Liver (tissue), 9 donors: ENCODE data around the gene IL11. TPM values are rescaled to one million over a fixed set of nuclear protein-coding genes. Genes with fewer than 3 reads are reported as not detected.

Source experiments
- DNase-seq: peaks from one replicate; pipeline ENCODE4 v3.0.0-alpha.2; 2017; ENCODE audit warnings: low spot score
- H3K27ac ChIP-seq, 2 donors: one replicate each; pipeline ENCODE4 v1.7.0; 2013; ENCODE audit warnings: inconsistent platforms in 2 of 2, low read length in 2 of 2, control low read depth in 1 of 2, low read depth in 1 of 2, mild to moderate bottlenecking in 1 of 2
- H3K27me3 ChIP-seq, 4 donors: one replicate each; pipeline versions ENCODE4 v1.6.1 to v1.7.0; 2013; ENCODE audit warnings: low read length in 3 of 4, inconsistent platforms in 1 of 4, mild to moderate bottlenecking in 1 of 4, moderate library complexity in 1 of 4; ENCODE audit not compliant: control insufficient read depth in 4 of 4, insufficient read depth in 4 of 4
- H3K36me3 ChIP-seq, 4 donors: one replicate each; pipeline versions ENCODE4 v1.6.1 to v1.7.0; 2013; ENCODE audit warnings: low read length in 3 of 4, mild to moderate bottlenecking in 3 of 4, low read depth in 1 of 4, moderate library complexity in 1 of 4; ENCODE audit not compliant: control insufficient read depth in 4 of 4, insufficient read depth in 3 of 4
- H3K4me1 ChIP-seq, 4 donors: one replicate each; pipeline versions ENCODE4 v1.6.1 to v1.7.0; 2013; ENCODE audit warnings: low read length in 3 of 4, mild to moderate bottlenecking in 3 of 4, moderate library complexity in 1 of 4; ENCODE audit not compliant: control insufficient read depth in 4 of 4, insufficient read depth in 4 of 4
- H3K4me3 ChIP-seq, 3 donors: one replicate each; pipeline versions ENCODE4 v1.6.1 to v1.7.0; 2013; ENCODE audit warnings: low read length in 3 of 3, control low read depth in 1 of 3, low read depth in 1 of 3, mild to moderate bottlenecking in 1 of 3
- H3K9ac ChIP-seq, 2 donors: one replicate each; pipeline ENCODE4 v1.7.0; 2013; ENCODE audit warnings: low read length in 2 of 2, mild to moderate bottlenecking in 2 of 2, moderate library complexity in 2 of 2, control low read depth in 1 of 2, low read depth in 1 of 2
- H3K9me3 ChIP-seq, 4 donors: one replicate each; pipeline versions ENCODE4 v1.6.1 to v1.7.0; 2013; ENCODE audit warnings: low read length in 3 of 4; ENCODE audit not compliant: control insufficient read depth in 4 of 4
- FOXA1 ChIP-seq: IDR thresholded peaks from 2 replicates; pipeline ENCODE4 v1.6.1; 2016; ENCODE audit warnings: antibody characterized with exemption
- HNF4A ChIP-seq, 2 donors: conservative IDR thresholded peaks; 2 replicates each; pipeline ENCODE4 v1.6.1; 2016; ENCODE audit warnings: antibody characterized with exemption in 2 of 2, mild to moderate bottlenecking in 2 of 2
- NR2F2 ChIP-seq: IDR thresholded peaks from 2 replicates; pipeline ENCODE4 v1.6.1; 2016; ENCODE audit warnings: antibody characterized with exemption
- RAD21 ChIP-seq, 2 donors: IDR thresholded peaks; 2 replicates each; pipeline ENCODE4 v1.6.1; 2016; ENCODE audit warnings: antibody characterized with exemption in 2 of 2, mild to moderate bottlenecking in 2 of 2
- REST ChIP-seq: IDR thresholded peaks from 2 replicates; pipeline ENCODE4 v1.6.1; 2016; ENCODE audit warnings: antibody characterized with exemption, mild to moderate bottlenecking
- SP1 ChIP-seq: IDR thresholded peaks from 2 replicates; pipeline ENCODE4 v1.6.1; 2018; ENCODE audit warnings: antibody characterized with exemption, mild to moderate bottlenecking
- TAF1 ChIP-seq: conservative IDR thresholded peaks from 2 replicates; pipeline ENCODE4 v1.6.1; 2016; ENCODE audit warnings: antibody characterized with exemption, mild to moderate bottlenecking
- YY1 ChIP-seq: IDR thresholded peaks from 2 replicates; pipeline ENCODE4 v1.6.1; 2016; ENCODE audit warnings: antibody characterized with exemption, mild to moderate bottlenecking
- WGBS: extraction: QIAGEN DNeasy Blood & Tissue Kit; methylation state at CpG from one replicate; pipeline ENCODE4 v1.1.7; 2013; 5-methylcytosine and 5-hydroxymethylcytosine counted together
- polyA plus RNA-seq, 2 donors: library from polyadenylated mRNA; stranded (reverse) in 1 of 2; unstranded in 1 of 2; fragments of 200-250 nt in 1 of 2; fragments of >200 nt in 1 of 2; fragmentation: Nextera tagmentation in 1 of 2; extraction: Ambion mirVana in 1 of 2; gene quantifications; one replicate each; pipeline versions ENCODE4 v1.2.1 to v1.2.3, GENCODE V29; 2013 to 2015
- total RNA-seq, 2 donors: library from RNA; depleted of rRNA; stranded (reverse); fragments of >200 nt; gene quantifications; one replicate each; pipeline ENCODE4 v1.2.3, GENCODE V29; 2014
- TF ChIP-seq, protein P1 (sequence below): IDR thresholded peaks from 2 replicates; pipeline ENCODE4 v1.6.1; 2016; ENCODE audit warnings: antibody characterized with exemption
- donor health status: healthy.
- donor health status: healthy.
- donor health status: healthy.
- donor health status: healthy.
- donor health status: healthy.

Gene IL11
- total and polyA plus RNA-seq, 4 donors, result not detected

GRCh38 chr19:55344444-55344843 lies 25.8 kb downstream of the IL11 start:
- Histone ChIP-seq H3K27me3 (no peaks in the 10 kb centered on the region), H3K4me1 (peaks cover 8 to 12% (median 10%) of the 10 kb centered on the region in 4 donors), H3K9ac (no peak overlapping the region), H3K4me3 (no peak overlapping the region), H3K27ac (no peak overlapping the region), H3K9me3 (no peaks in the 10 kb centered on the region), H3K36me3 (peaks cover 0 to 10% (median 1%) of the 10 kb centered on the region in 4 donors)
- WGBS, result 88% methylated on average over 9 of the region's 9 CpGs
- DNase-seq, result no peak
- TF ChIP-seq, protein P1, sequence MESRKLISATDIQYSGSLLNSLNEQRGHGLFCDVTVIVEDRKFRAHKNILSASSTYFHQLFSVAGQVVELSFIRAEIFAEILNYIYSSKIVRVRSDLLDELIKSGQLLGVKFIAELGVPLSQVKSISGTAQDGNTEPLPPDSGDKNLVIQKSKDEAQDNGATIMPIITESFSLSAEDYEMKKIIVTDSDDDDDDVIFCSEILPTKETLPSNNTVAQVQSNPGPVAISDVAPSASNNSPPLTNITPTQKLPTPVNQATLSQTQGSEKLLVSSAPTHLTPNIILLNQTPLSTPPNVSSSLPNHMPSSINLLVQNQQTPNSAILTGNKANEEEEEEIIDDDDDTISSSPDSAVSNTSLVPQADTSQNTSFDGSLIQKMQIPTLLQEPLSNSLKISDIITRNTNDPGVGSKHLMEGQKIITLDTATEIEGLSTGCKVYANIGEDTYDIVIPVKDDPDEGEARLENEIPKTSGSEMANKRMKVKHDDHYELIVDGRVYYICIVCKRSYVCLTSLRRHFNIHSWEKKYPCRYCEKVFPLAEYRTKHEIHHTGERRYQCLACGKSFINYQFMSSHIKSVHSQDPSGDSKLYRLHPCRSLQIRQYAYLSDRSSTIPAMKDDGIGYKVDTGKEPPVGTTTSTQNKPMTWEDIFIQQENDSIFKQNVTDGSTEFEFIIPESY, result no peak
- TF ChIP-seq NR2F2 (no peak), YY1 (no peak), FOXA1 (no peak), HNF4A (conservative IDR thresholded peaks at IDR 0.05) (no peak)

- Histone ChIP-seq H3K36me3 (peaks cover 0 to 10% (median 1%) of the 10 kb centered on the region in 4 donors), H3K27me3 (no peaks in the 10 kb centered on the region), H3K27ac (no peak overlapping the region), H3K9me3 (no peaks in the 10 kb centered on the region), H3K4me3 (no peak overlapping the region), H3K9ac (no peak overlapping the region), H3K4me1 (peaks cover 8 to 18% (median 11%) of the 10 kb centered on the region in 4 donors)
- WGBS, result 94% methylated on average over 50 of the region's 50 CpGs
- TF ChIP-seq RAD21 (IDR thresholded peaks at IDR 0.05) (no peak), REST (no peak), HNF4A (conservative IDR thresholded peaks at IDR 0.05) (no peak), SP1 (no peak), TAF1 (no peak)
- no peak for DNase-seq
Observed at GRCh38 chr19:55341595-55342531, 28.4 kb downstream of the IL11 start.

GRCh38 chr19:55341171-55341588 lies 29.1 kb downstream of the IL11 start:
- Histone ChIP-seq H3K4me1 (peaks cover 8 to 18% (median 11%) of the 10 kb centered on the region in 4 donors), H3K27ac (no peak overlapping the region), H3K4me3 (peak overlapping the region in 1 of 3 donors; percentile 74), H3K36me3 (peaks cover 0 to 8% (median 1%) of the 10 kb centered on the region in 4 donors), H3K9me3 (no peaks in the 10 kb centered on the region), H3K9ac (no peak overlapping the region), H3K27me3 (no peaks in the 10 kb centered on the region)
- peak; percentile 81 for DNase-seq
- no peak for TF ChIP-seq HNF4A (conservative IDR thresholded peaks at IDR 0.05)
- 27% methylated on average over 15 of the region's 15 CpGs for WGBS
